ENCODE results near the gene ZC3H12A. TPM values are rescaled to one million over a fixed set of nuclear protein-coding genes. Genes with fewer than 3 reads are reported as not detected.

ZC3H12A gene
- total and polyA plus RNA-seq, 2 of the 4 experiments (the other 2 are of a cell fraction): 3.8 to 14.2 TPM

- in situ Hi-C loops (cut with MboI; ENCODE audit: low sequenced_read_pairs) (no loop called here), dilution Hi-C loops (cut with HindIII; ENCODE audit: low sequenced_read_pairs, unreplicated experiment) (no loop called here), intact Hi-C loops (cut with micrococcal nuclease) (no loop called here)
- H2BK120ac ChIP-seq (ENCODE audit: low read depth, low read length): no peak overlapping the region; the same call in 1 of the 2 replicates
- no peak overlapping the region for H2AFZ ChIP-seq (replicated peaks; ENCODE audit: low read length, poor library complexity)
- no CpG with 5 or more reads among the region's 6 CpGs for WGBS, 2 experiments (ENCODE audit: extremely low coverage in 2 of 2, insufficient read length in 1 of 2)
- H3K18ac ChIP-seq (ENCODE audit: low read depth, low read length): peak overlapping the region; percentile 34; the same call in 1 of the 2 replicates
- ChIA-PET CTCF (interaction anchor here (0.7 to 3.4 kb wide), 3 partner anchors 12 to 21 kb away, joined by 3 to 20 read pairs (median 3); no protein-coding TSS in a partner anchor), POLR2A (ENCODE audit: unreplicated experiment) (no interaction called here)
- no TSS peak for BruUV-seq (replicated peaks)
- H3K4me1 ChIP-seq (ENCODE audit: control insufficient read depth, insufficient read depth, low read length): peaks cover 7% of the 10 kb centered on the region
- H3K56ac ChIP-seq (ENCODE audit: extremely low read depth, insufficient read depth, low read length): no peak overlapping the region
- H2AK9ac ChIP-seq (replicated peaks; ENCODE audit: low read depth, low read length, poor library complexity): no peak overlapping the region
- H3K36me3 ChIP-seq (ENCODE audit: control insufficient read depth, insufficient read depth, low read length): no peaks in the 10 kb centered on the region
- peak; percentile 78 for TF ChIP-seq MAFK (IDR thresholded peaks at IDR 0.05; ENCODE audit: low read depth, low read length)
- TF ChIP-seq NFE2L2 (IDR thresholded peaks at IDR 0.05; ENCODE audit: low read depth, low read length): no peak
- no peak overlapping the region for H4K91ac ChIP-seq (ENCODE audit: insufficient read depth, low read depth, low read length)
- H3K27me3 ChIP-seq (ENCODE audit: control insufficient read depth, insufficient read depth, low read length): no peaks in the 10 kb centered on the region
- no peak overlapping the region for H3K14ac ChIP-seq (replicated peaks; ENCODE audit: low read depth, low read length)
- H4K5ac ChIP-seq (ENCODE audit: low read depth, low read length): no peak overlapping the region
- H3K4me3 ChIP-seq (ENCODE audit: insufficient read depth, low read depth, low read length): no peak overlapping the region
- peak; percentile 49 for DNase-seq
- H3K9ac ChIP-seq (ENCODE audit: low read depth, low read length): no peak overlapping the region
- peak overlapping the region; percentile 12; the same call in 1 of the 2 replicates for H2AK5ac ChIP-seq (ENCODE audit: low read depth, low read length)
- peak overlapping the region; percentile 43 for H2BK5ac ChIP-seq (ENCODE audit: low read depth, low read length, poor library complexity, severe bottlenecking)
- peaks cover 3 to 6% of the 10 kb centered on the region in 2 experiments; a peak in 1 of 4 replicates for H3K79me1 ChIP-seq (ENCODE audit: low read depth in 1 of 2, low read length in 2 of 2)
- no peak overlapping the region for H3K4me2 ChIP-seq (ENCODE audit: low read depth, low read length)
- no peak overlapping the region for H3K23ac ChIP-seq (ENCODE audit: low read depth, low read length)
- 0 out of 2 replicates have a peak, but pooled peaks cover 5% of the 10 kb centered on the region for H3K9me1 ChIP-seq (ENCODE audit: insufficient read depth, low read length)
- peak overlapping the region in 1 of 2 experiments; percentile 53; a peak in 1 of 4 replicates for H4K8ac ChIP-seq (ENCODE audit: low read depth in 2 of 2, low read length in 2 of 2)
- ATAC-seq (ENCODE audit: low read depth): no peak
- peak overlapping the region; percentile 75; the same call in 1 of the 2 replicates for H3K27ac ChIP-seq (ENCODE audit: insufficient read depth, low read length)
- H3K4ac ChIP-seq (ENCODE audit: low read depth, low read length): no peak overlapping the region
- H4K20me1 ChIP-seq (ENCODE audit: insufficient read depth, low read length): no peaks in the 10 kb centered on the region
- H2BK15ac ChIP-seq (ENCODE audit: low read depth, low read length): no peak overlapping the region
- H2BK20ac ChIP-seq (ENCODE audit: low read depth, low read length): no peak overlapping the region
- H3K9me3 ChIP-seq (ENCODE audit: control insufficient read depth, insufficient read depth, low read length): no peaks in the 10 kb centered on the region
Observed at GRCh38 chr1:37465593-37466517, 8.5 kb upstream of the ZC3H12A start.

Data from IMR-90 (cell line).